GM06990 (cell line): ENCODE measurements around the gene MTM1.

Experiments
- DNase-seq: peaks from one replicate; pipeline ENCODE4 v3.0.0-alpha.2; 2011; ENCODE audit not compliant: insufficient read length; ENCODE audit errors: extremely low read depth
- H3K27me3 ChIP-seq: replicated peaks from 2 replicates; pipeline ENCODE4 v1.6.0; 2011; ENCODE audit warnings: low read length; ENCODE audit not compliant: control insufficient read depth, insufficient read depth
- H3K36me3 ChIP-seq: 2 replicates; pipeline ENCODE4 v1.5.1; 2011; ENCODE audit warnings: low read length; ENCODE audit not compliant: control insufficient read depth, insufficient read depth
- H3K4me3 ChIP-seq: replicated peaks from 2 replicates; pipeline ENCODE4 v1.5.1; 2011; ENCODE audit warnings: low read depth, mild to moderate bottlenecking, control low read depth, low read length
- TF ChIP-seq, protein P1 (sequence below): IDR thresholded peaks from 2 replicates; pipeline ENCODE4 v1.5.1; 2011; ENCODE audit warnings: low read length, control low read depth, mild to moderate bottlenecking, inconsistent platforms; ENCODE audit not compliant: insufficient read depth, poor library complexity, severe bottlenecking

MTM1 gene

DNA sequence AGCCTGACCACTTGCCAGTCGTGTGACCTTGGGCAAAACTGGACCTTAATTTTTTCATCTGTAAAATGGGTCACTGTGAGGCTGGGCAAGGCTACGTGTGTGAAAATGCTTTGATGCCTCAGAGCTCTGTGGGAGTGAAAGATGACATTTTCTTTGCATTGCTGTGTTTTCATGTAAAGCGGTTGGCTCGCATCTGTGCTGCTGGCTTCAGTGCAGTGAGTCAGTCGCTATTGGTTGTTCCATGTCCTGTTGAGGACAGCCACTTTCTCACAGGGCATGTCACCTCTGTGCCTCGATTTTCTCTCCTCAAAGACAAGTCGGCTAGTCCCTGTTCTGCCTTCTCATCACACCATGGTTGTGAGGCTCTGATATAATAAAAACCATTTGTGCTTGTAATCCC, 129.2 kb downstream of the MTM1 start:
- TF ChIP-seq, protein P1, sequence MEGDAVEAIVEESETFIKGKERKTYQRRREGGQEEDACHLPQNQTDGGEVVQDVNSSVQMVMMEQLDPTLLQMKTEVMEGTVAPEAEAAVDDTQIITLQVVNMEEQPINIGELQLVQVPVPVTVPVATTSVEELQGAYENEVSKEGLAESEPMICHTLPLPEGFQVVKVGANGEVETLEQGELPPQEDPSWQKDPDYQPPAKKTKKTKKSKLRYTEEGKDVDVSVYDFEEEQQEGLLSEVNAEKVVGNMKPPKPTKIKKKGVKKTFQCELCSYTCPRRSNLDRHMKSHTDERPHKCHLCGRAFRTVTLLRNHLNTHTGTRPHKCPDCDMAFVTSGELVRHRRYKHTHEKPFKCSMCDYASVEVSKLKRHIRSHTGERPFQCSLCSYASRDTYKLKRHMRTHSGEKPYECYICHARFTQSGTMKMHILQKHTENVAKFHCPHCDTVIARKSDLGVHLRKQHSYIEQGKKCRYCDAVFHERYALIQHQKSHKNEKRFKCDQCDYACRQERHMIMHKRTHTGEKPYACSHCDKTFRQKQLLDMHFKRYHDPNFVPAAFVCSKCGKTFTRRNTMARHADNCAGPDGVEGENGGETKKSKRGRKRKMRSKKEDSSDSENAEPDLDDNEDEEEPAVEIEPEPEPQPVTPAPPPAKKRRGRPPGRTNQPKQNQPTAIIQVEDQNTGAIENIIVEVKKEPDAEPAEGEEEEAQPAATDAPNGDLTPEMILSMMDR = no peak
- no peaks in the 10 kb centered on the region for H3K27me3 ChIP-seq
- no peak overlapping the region for H3K4me3 ChIP-seq
- no peaks in the 10 kb centered on the region for H3K36me3 ChIP-seq
- DNase-seq = no peak

GRCh38 chrX:150698981-150699380, 130.6 kb downstream of the MTM1 start:
- TF ChIP-seq, protein P1 = no peak
- Histone ChIP-seq H3K36me3 (no peaks in the 10 kb centered on the region), H3K4me3 (no peak overlapping the region), H3K27me3 (no peaks in the 10 kb centered on the region)
- no peak for DNase-seq

- Histone ChIP-seq H3K4me3 (no peak overlapping the region), H3K27me3 (no peaks in the 10 kb centered on the region), H3K36me3 (no peaks in the 10 kb centered on the region; the same call in none of the 2 replicates)
- DNase-seq = no peak
- TF ChIP-seq, protein P1 = no peak
These were observed 131.7 kb downstream of the MTM1 start for GRCh38 chrX:150700107-150700506.

- no peak overlapping the region for H3K4me3 ChIP-seq
- no peak for DNase-seq
- H3K36me3 ChIP-seq = no peaks in the 10 kb centered on the region; the same call in none of the 2 replicates
- TF ChIP-seq, protein P1 = no peak
- no peaks in the 10 kb centered on the region for H3K27me3 ChIP-seq
These were observed 133.0 kb downstream of the MTM1 start for GRCh38 chrX:150701377-150701776.

GRCh38 chrX:150702966-150703694, 134.7 kb downstream of the MTM1 start:
- Histone ChIP-seq H3K4me3 (no peak overlapping the region), H3K36me3 (no peaks in the 10 kb centered on the region; the same call in none of the 2 replicates), H3K27me3 (no peaks in the 10 kb centered on the region)
- no peak for DNase-seq
- TF ChIP-seq, protein P1 = no peak

GRCh38 chrX:150703695-150703974, 135.2 kb downstream of the MTM1 start:
- Histone ChIP-seq H3K36me3 (no peaks in the 10 kb centered on the region; the same call in none of the 2 replicates), H3K4me3 (no peak overlapping the region), H3K27me3 (no peaks in the 10 kb centered on the region)
- no peak for DNase-seq
- TF ChIP-seq, protein P1 = no peak
